ENCODE data around the gene MYO5B. TPM values are rescaled to one million over a fixed set of nuclear protein-coding genes. Genes with fewer than 3 reads are reported as not detected.
A peak's percentile ranks its signal among the peaks of the same experiment; 100 is the strongest.

Gene MYO5B
- total and polyA plus RNA-seq, 9 donors: 0.83 to 3.3 (median 1.3) TPM

- Histone ChIP-seq H3K27me3 (ENCODE audit: control insufficient read depth, insufficient read depth, low read length) (no peaks in the 10 kb centered on the region), H3K27ac (ENCODE audit: low read length) (no peak overlapping the region), H3K4me1 (ENCODE audit: control insufficient read depth, insufficient read depth, low read length) (peaks cover 5% of the 10 kb centered on the region), H3K36me3 (ENCODE audit: control insufficient read depth, insufficient read depth, low read length) (no peaks in the 10 kb centered on the region), H3K4me3 (ENCODE audit: low read length) (no peak overlapping the region), H3K9me3 (replicated peaks; ENCODE audit: control insufficient read depth, low read depth, low read length) (no peaks in the 10 kb centered on the region)
- 50% methylated on average over 1 of the region's 3 CpGs for WGBS (ENCODE audit: insufficient coverage)
- no peak for DNase-seq
Observed at GRCh38 chr18:49857708-49858107, 337.2 kb downstream of the MYO5B start.

GRCh38 chr18:49856496-49856895 is 338.5 kb downstream of the MYO5B start:
- Histone ChIP-seq H3K27ac (ENCODE audit: low read length) (no peak overlapping the region), H3K9me3 (replicated peaks; ENCODE audit: control insufficient read depth, low read depth, low read length) (no peaks in the 10 kb centered on the region), H3K36me3 (ENCODE audit: control insufficient read depth, insufficient read depth, low read length) (no peaks in the 10 kb centered on the region), H3K27me3 (ENCODE audit: control insufficient read depth, insufficient read depth, low read length) (no peaks in the 10 kb centered on the region), H3K4me3 (ENCODE audit: low read length) (no peak overlapping the region), H3K4me1 (ENCODE audit: control insufficient read depth, insufficient read depth, low read length) (peaks cover 5% of the 10 kb centered on the region)
- no peak for DNase-seq
- WGBS (ENCODE audit: insufficient coverage): no CpG with 5 or more reads among the region's 6 CpGs

- 77% methylated on average over 7 of the region's 7 CpGs for WGBS (ENCODE audit: insufficient coverage)
- Histone ChIP-seq H3K9me3 (replicated peaks; ENCODE audit: control insufficient read depth, low read depth, low read length) (no peaks in the 10 kb centered on the region), H3K27me3 (ENCODE audit: control insufficient read depth, insufficient read depth, low read length) (no peaks in the 10 kb centered on the region), H3K27ac (ENCODE audit: low read length) (no peak overlapping the region), H3K4me1 (ENCODE audit: control insufficient read depth, insufficient read depth, low read length) (peaks cover 5% of the 10 kb centered on the region), H3K36me3 (ENCODE audit: control insufficient read depth, insufficient read depth, low read length) (no peaks in the 10 kb centered on the region), H3K4me3 (ENCODE audit: low read length) (no peak overlapping the region)
- DNase-seq: no peak
Observed at GRCh38 chr18:49855711-49856415, 339.1 kb downstream of the MYO5B start.

GRCh38 chr18:49854681-49855080 is 340.3 kb downstream of the MYO5B start:
- H3K27me3 ChIP-seq (ENCODE audit: control insufficient read depth, insufficient read depth, low read length): no peaks in the 10 kb centered on the region
- 100% methylated on average over 1 of the region's 3 CpGs for WGBS (ENCODE audit: insufficient coverage)
- peaks cover 10% of the 10 kb centered on the region for H3K4me1 ChIP-seq (ENCODE audit: control insufficient read depth, insufficient read depth, low read length)
- H3K36me3 ChIP-seq (ENCODE audit: control insufficient read depth, insufficient read depth, low read length): no peaks in the 10 kb centered on the region
- H3K9me3 ChIP-seq (replicated peaks; ENCODE audit: control insufficient read depth, low read depth, low read length): no peaks in the 10 kb centered on the region
- H3K4me3 ChIP-seq (ENCODE audit: low read length): no peak overlapping the region
- DNase-seq: no peak
- no peak overlapping the region for H3K27ac ChIP-seq (ENCODE audit: low read length)

- 81% methylated on average over 8 of the region's 8 CpGs for WGBS (ENCODE audit: insufficient coverage)
- H3K27ac ChIP-seq (ENCODE audit: low read length): no peak overlapping the region
Observed at GRCh38 chr18:49853436-49853835, 341.5 kb downstream of the MYO5B start.

GRCh38 chr18:49853011-49853410 is 341.9 kb downstream of the MYO5B start:
- Histone ChIP-seq H3K27ac (ENCODE audit: low read length) (no peak overlapping the region), H3K4me1 (ENCODE audit: control insufficient read depth, insufficient read depth, low read length) (peaks cover 10% of the 10 kb centered on the region), H3K9me3 (replicated peaks; ENCODE audit: control insufficient read depth, low read depth, low read length) (no peaks in the 10 kb centered on the region), H3K27me3 (ENCODE audit: control insufficient read depth, insufficient read depth, low read length) (no peaks in the 10 kb centered on the region), H3K36me3 (ENCODE audit: control insufficient read depth, insufficient read depth, low read length) (no peaks in the 10 kb centered on the region), H3K4me3 (ENCODE audit: low read length) (no peak overlapping the region)
- DNase-seq: no peak
- 82% methylated on average over 6 of the region's 7 CpGs for WGBS (ENCODE audit: insufficient coverage)

More at GRCh38 chr18:49853436-49853835, 341.5 kb downstream of the MYO5B start:
- Histone ChIP-seq H3K36me3 (ENCODE audit: control insufficient read depth, insufficient read depth, low read length) (no peaks in the 10 kb centered on the region), H3K27me3 (ENCODE audit: control insufficient read depth, insufficient read depth, low read length) (no peaks in the 10 kb centered on the region), H3K4me3 (ENCODE audit: low read length) (no peak overlapping the region), H3K9me3 (replicated peaks; ENCODE audit: control insufficient read depth, low read depth, low read length) (no peaks in the 10 kb centered on the region), H3K4me1 (ENCODE audit: control insufficient read depth, insufficient read depth, low read length) (peaks cover 12% of the 10 kb centered on the region)
- DNase-seq: no peak

- Histone ChIP-seq H3K27ac (ENCODE audit: low read length) (no peak overlapping the region), H3K27me3 (ENCODE audit: control insufficient read depth, insufficient read depth, low read length) (no peaks in the 10 kb centered on the region), H3K4me1 (ENCODE audit: control insufficient read depth, insufficient read depth, low read length) (peaks cover 18% of the 10 kb centered on the region), H3K9me3 (replicated peaks; ENCODE audit: control insufficient read depth, low read depth, low read length) (no peaks in the 10 kb centered on the region), H3K36me3 (ENCODE audit: control insufficient read depth, insufficient read depth, low read length) (no peaks in the 10 kb centered on the region), H3K4me3 (ENCODE audit: low read length) (no peak overlapping the region)
- WGBS (ENCODE audit: insufficient coverage): 55% methylated on average over 2 of the region's 4 CpGs
- no peak for DNase-seq
Observed at GRCh38 chr18:49851624-49852023, 343.3 kb downstream of the MYO5B start.

- H3K4me3 ChIP-seq (ENCODE audit: low read length): no peak overlapping the region
- no peaks in the 10 kb centered on the region for H3K9me3 ChIP-seq (replicated peaks; ENCODE audit: control insufficient read depth, low read depth, low read length)
- H3K27me3 ChIP-seq (ENCODE audit: control insufficient read depth, insufficient read depth, low read length): no peaks in the 10 kb centered on the region
- no peak for DNase-seq
- peaks cover 28% of the 10 kb centered on the region for H3K4me1 ChIP-seq (ENCODE audit: control insufficient read depth, insufficient read depth, low read length)
- H3K27ac ChIP-seq (ENCODE audit: low read length): no peak overlapping the region
- no peaks in the 10 kb centered on the region for H3K36me3 ChIP-seq (ENCODE audit: control insufficient read depth, insufficient read depth, low read length)
- 90% methylated on average over 7 of the region's 8 CpGs for WGBS (ENCODE audit: insufficient coverage)
Observed at GRCh38 chr18:49850636-49851035, 344.3 kb downstream of the MYO5B start.

GRCh38 chr18:49849331-49850217 is 345.4 kb downstream of the MYO5B start:
- H3K36me3 ChIP-seq (ENCODE audit: control insufficient read depth, insufficient read depth, low read length): no peaks in the 10 kb centered on the region
- 41% methylated on average over 10 of the region's 14 CpGs for WGBS (ENCODE audit: insufficient coverage)
- no peak overlapping the region for H3K27ac ChIP-seq (ENCODE audit: low read length)
- no peaks in the 10 kb centered on the region for H3K9me3 ChIP-seq (replicated peaks; ENCODE audit: control insufficient read depth, low read depth, low read length)
- H3K4me3 ChIP-seq (ENCODE audit: low read length): no peak overlapping the region
- H3K4me1 ChIP-seq (ENCODE audit: control insufficient read depth, insufficient read depth, low read length): peaks cover 37% of the 10 kb centered on the region
- DNase-seq: peak; percentile 37
- H3K27me3 ChIP-seq (ENCODE audit: control insufficient read depth, insufficient read depth, low read length): no peaks in the 10 kb centered on the region

- no peak overlapping the region for H3K27ac ChIP-seq (ENCODE audit: low read length)
- no peak for DNase-seq
- WGBS (ENCODE audit: insufficient coverage): 93% methylated on average over 3 of the region's 4 CpGs
- H3K36me3 ChIP-seq (ENCODE audit: control insufficient read depth, insufficient read depth, low read length): no peaks in the 10 kb centered on the region
- H3K4me3 ChIP-seq (ENCODE audit: low read length): no peak overlapping the region
- no peaks in the 10 kb centered on the region for H3K9me3 ChIP-seq (replicated peaks; ENCODE audit: control insufficient read depth, low read depth, low read length)
- peaks cover 51% of the 10 kb centered on the region for H3K4me1 ChIP-seq (ENCODE audit: control insufficient read depth, insufficient read depth, low read length)
- no peaks in the 10 kb centered on the region for H3K27me3 ChIP-seq (ENCODE audit: control insufficient read depth, insufficient read depth, low read length)
Observed at GRCh38 chr18:49848115-49848514, 346.8 kb downstream of the MYO5B start.

Data from muscle of leg (tissue), 11 donors.